Hematopoietic multipotent progenitor cell treated with erythropoietin and hydrocortisone succinate and interleukin-3 and kit ligand, for 8 days (in vitro differentiated cells): Measurements from ENCODE around the gene TNFAIP8L3.
"Not testable (repeated sequence)": the region's sequence is repeated elsewhere in the genome, so short reads cannot be mapped to it uniquely, and the experiment has no call there.

Experiments used
- DNase-seq: peaks from one replicate; pipeline ENCODE4 v3.0.0-alpha.2; 2015

TNFAIP8L3 gene

GRCh38 chr15:51051776-51052175 is 42.9 kb downstream of the TNFAIP8L3 start:
- DNase-seq, result no peak

GRCh38 chr15:51049081-51049480 is 45.6 kb downstream of the TNFAIP8L3 start:
- no peak for DNase-seq

- no peak for DNase-seq
Measured at GRCh38 chr15:51048308-51048707, 46.4 kb downstream of the TNFAIP8L3 start.

- no peak for DNase-seq
Measured at GRCh38 chr15:51046799-51047449, 47.8 kb downstream of the TNFAIP8L3 start.

- DNase-seq, result no peak
Measured at GRCh38 chr15:51046016-51046415, 48.7 kb downstream of the TNFAIP8L3 start.

GRCh38 chr15:51044037-51044727 is 50.5 kb downstream of the TNFAIP8L3 start:
- no peak for DNase-seq

GRCh38 chr15:51038974-51039319 is 55.8 kb downstream of the TNFAIP8L3 start:
- DNase-seq, result no peak

- DNase-seq, result no peak
Measured at GRCh38 chr15:51038162-51038973, 56.3 kb downstream of the TNFAIP8L3 start.

- DNase-seq, result not testable (repeated sequence)
Measured at GRCh38 chr15:51037474-51037873, 57.2 kb downstream of the TNFAIP8L3 start.

GRCh38 chr15:51030649-51031316 is 63.9 kb downstream of the TNFAIP8L3 start:
- DNase-seq, result no peak

GRCh38 chr15:51025454-51025846 is 69.3 kb downstream of the TNFAIP8L3 start:
- DNase-seq, result no peak

GRCh38 chr15:51024735-51025453 is 69.8 kb downstream of the TNFAIP8L3 start:
- no peak for DNase-seq

GRCh38 chr15:51023499-51023898 is 71.2 kb downstream of the TNFAIP8L3 start:
- DNase-seq, result no peak

- no peak for DNase-seq
Measured at GRCh38 chr15:51022206-51022605, 72.5 kb downstream of the TNFAIP8L3 start.

GRCh38 chr15:51016615-51017014 is 78.1 kb downstream of the TNFAIP8L3 start:
- no peak for DNase-seq

GRCh38 chr15:51011212-51011611 is 83.5 kb downstream of the TNFAIP8L3 start:
- no peak for DNase-seq

- DNase-seq, result no peak
Measured at GRCh38 chr15:51007131-51007666, 87.5 kb downstream of the TNFAIP8L3 start.
